Measurements from ENCODE around the gene MFAP5.
"Not testable (repeated sequence)": the region's sequence is repeated elsewhere in the genome, so short reads cannot be mapped to it uniquely, and the experiment has no call there.

MFAP5 gene

DNA sequence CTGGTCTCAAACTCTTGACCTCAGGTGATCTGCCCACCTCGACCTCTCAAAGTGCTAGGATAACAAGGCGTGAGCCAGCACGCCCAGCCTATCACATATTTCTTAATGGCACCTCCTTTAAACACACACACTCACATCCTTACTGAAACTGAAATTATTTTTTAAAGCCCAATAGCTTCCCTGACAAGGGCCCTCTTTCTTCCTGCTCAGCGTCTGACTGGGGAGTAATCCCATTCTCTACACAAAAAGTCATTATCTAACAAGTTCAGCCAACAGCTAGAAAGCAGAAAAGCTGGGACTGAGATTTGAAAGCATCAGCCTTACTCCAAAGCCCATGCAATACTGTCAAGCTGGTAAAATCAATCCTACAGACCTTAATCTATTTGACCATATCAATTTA, 40.0 kb downstream of the MFAP5 start:
- TF ChIP-seq, protein P1, sequence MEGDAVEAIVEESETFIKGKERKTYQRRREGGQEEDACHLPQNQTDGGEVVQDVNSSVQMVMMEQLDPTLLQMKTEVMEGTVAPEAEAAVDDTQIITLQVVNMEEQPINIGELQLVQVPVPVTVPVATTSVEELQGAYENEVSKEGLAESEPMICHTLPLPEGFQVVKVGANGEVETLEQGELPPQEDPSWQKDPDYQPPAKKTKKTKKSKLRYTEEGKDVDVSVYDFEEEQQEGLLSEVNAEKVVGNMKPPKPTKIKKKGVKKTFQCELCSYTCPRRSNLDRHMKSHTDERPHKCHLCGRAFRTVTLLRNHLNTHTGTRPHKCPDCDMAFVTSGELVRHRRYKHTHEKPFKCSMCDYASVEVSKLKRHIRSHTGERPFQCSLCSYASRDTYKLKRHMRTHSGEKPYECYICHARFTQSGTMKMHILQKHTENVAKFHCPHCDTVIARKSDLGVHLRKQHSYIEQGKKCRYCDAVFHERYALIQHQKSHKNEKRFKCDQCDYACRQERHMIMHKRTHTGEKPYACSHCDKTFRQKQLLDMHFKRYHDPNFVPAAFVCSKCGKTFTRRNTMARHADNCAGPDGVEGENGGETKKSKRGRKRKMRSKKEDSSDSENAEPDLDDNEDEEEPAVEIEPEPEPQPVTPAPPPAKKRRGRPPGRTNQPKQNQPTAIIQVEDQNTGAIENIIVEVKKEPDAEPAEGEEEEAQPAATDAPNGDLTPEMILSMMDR (IDR thresholded peaks at IDR 0.05; ENCODE audit: borderline replicate concordance, control extremely low read depth, extremely low read depth, insufficient read depth, missing control alignments) = no peak

GRCh38 chr12:8615206-8615605, 47.4 kb downstream of the MFAP5 start:
- TF ChIP-seq, protein P1 (IDR thresholded peaks at IDR 0.05; ENCODE audit: borderline replicate concordance, control extremely low read depth, extremely low read depth, insufficient read depth, missing control alignments) = no peak
- DNase-seq (ENCODE audit: low spot score) = no peak
- in situ Hi-C loops (cut with MboI; ENCODE audit: low sequenced_read_pairs, unreplicated experiment) = no loop called here

More for the DNA sequence above, 40.0 kb downstream of the MFAP5 start:
- in situ Hi-C loops (cut with MboI; ENCODE audit: low sequenced_read_pairs, unreplicated experiment) = no loop called here
- no peak for DNase-seq (ENCODE audit: low spot score)

- in situ Hi-C loops (cut with MboI; ENCODE audit: low sequenced_read_pairs, unreplicated experiment); DNase-seq (ENCODE audit: low spot score): not testable (repeated sequence)
Observed at GRCh38 chr12:8613881-8614280, 48.7 kb downstream of the MFAP5 start.

DNA sequence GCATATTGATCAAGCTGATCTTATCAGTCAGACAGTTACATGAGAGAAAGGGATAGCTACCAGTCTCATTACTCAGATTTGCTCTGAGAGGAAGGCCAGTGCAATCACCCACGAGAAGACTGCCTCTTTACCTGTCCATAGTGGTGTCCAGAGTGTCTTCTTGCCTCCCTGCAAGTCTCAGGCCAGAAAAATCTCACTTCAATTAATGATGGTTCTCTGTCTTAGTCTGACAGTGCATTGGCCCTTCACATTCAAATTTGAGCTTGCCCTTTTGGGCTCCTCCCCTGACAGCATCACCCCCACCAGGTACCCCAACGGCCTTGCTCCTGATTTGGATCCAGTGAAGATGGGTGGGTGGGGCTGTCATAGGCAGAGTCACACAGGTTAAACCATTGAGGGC, 50.0 kb downstream of the MFAP5 start, which contains the start of gene AICDA:
TSS of gene AICDA (minus strand) at position 231 of the 400 bp plus-strand sequence. CDS start at position 139, 92 bp downstream.
- in situ Hi-C loops (cut with MboI; ENCODE audit: low sequenced_read_pairs, unreplicated experiment) = no loop called here
- TF ChIP-seq, protein P1 (IDR thresholded peaks at IDR 0.05; ENCODE audit: borderline replicate concordance, control extremely low read depth, extremely low read depth, insufficient read depth, missing control alignments) = no peak
- DNase-seq (ENCODE audit: low spot score) = no peak

DNA sequence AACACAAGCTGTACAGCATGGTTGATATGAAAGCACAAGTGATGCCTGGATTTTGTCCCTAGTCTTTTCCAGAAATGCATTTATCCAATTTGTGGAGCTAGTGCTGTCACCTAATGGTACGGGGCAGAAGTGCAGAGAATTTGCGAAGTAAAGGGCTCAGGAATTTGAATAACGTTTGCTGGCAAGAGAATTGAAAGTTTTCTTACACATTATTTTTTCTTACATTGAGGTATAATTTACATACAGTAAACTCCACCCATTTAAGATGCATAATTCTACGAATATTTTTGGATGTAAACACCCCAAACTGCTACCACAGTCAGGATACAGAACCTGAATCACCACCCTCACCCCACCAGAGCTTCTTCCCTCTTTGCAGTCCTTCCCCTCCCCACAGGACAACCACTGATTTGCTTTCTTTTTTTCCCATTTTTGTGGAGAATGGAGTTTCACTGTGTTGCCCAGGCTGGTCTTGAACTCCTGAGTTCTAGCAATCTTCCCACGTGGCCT, 53.5 kb downstream of the MFAP5 start:
- DNase-seq (ENCODE audit: low spot score) = peak; percentile 53
- in situ Hi-C loops (cut with MboI; ENCODE audit: low sequenced_read_pairs, unreplicated experiment) = no loop called here
- TF ChIP-seq, protein P1 (IDR thresholded peaks at IDR 0.05; ENCODE audit: borderline replicate concordance, control extremely low read depth, extremely low read depth, insufficient read depth, missing control alignments) = peak; percentile 61

DNA sequence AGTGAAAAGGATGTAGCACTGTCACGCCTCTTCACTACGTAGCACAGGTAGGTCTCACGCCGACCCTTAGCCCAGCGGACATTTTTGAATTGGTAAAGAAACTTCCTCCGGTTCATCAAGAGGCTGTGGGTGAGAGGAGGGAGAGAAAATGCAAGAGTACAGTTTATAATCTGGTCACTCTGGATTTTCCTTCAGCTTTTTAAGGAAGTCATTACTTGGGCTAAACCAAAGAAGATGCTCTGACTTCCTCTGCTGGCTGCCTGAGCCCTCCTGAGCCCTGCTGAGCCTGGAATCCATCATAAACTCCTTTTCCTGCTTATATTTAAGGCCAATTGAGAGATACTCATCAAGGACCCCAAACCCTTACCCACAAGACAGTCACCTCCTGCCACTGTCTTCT, 55.7 kb downstream of the MFAP5 start:
- in situ Hi-C loops (cut with MboI; ENCODE audit: low sequenced_read_pairs, unreplicated experiment) = no loop called here
- DNase-seq (ENCODE audit: low spot score) = no peak
- TF ChIP-seq, protein P1 (IDR thresholded peaks at IDR 0.05; ENCODE audit: borderline replicate concordance, control extremely low read depth, extremely low read depth, insufficient read depth, missing control alignments) = no peak

- TF ChIP-seq, protein P1 (IDR thresholded peaks at IDR 0.05; ENCODE audit: borderline replicate concordance, control extremely low read depth, extremely low read depth, insufficient read depth, missing control alignments) = no peak
- no peak for DNase-seq (ENCODE audit: low spot score)
- in situ Hi-C loops (cut with MboI; ENCODE audit: low sequenced_read_pairs, unreplicated experiment) = no loop called here
Observed at GRCh38 chr12:8605057-8605456, 57.6 kb downstream of the MFAP5 start.

Data from GM13976 (cell line).